Mesenchymal stem cell (in vitro differentiated cells and primary cell): ENCODE results near the gene MRPS34.

Experiments
- DNase-seq: peaks from one replicate; pipeline ENCODE4 v3.0.0-alpha.2; 2013
- H2AFZ ChIP-seq: one replicate; pipeline ENCODE4 v1.6.1; 2013; ENCODE audit warnings: low read depth, mild to moderate bottlenecking, control low read depth, inconsistent platforms, low read length, moderate library complexity
- H2AK5ac ChIP-seq: 2 replicates; pipeline ENCODE4 v1.6.1; 2013; ENCODE audit warnings: low read length, moderate library complexity, mild to moderate bottlenecking, inconsistent platforms; ENCODE audit not compliant: severe bottlenecking
- H2BK120ac ChIP-seq: one replicate; pipeline ENCODE4 v1.6.1; 2013; ENCODE audit warnings: low read depth, mild to moderate bottlenecking, inconsistent platforms, low read length, moderate library complexity
- H2BK12ac ChIP-seq, 2 experiments: one replicate each; pipeline ENCODE4 v1.6.1; 2013; ENCODE audit warnings: inconsistent platforms in 2 of 2, low read length in 2 of 2, mild to moderate bottlenecking in 2 of 2, moderate library complexity in 2 of 2, control low read depth in 1 of 2
- H2BK15ac ChIP-seq: one replicate; pipeline ENCODE4 v1.6.1; 2013; ENCODE audit warnings: mild to moderate bottlenecking, low read depth, inconsistent platforms; ENCODE audit not compliant: poor library complexity, severe bottlenecking
- H2BK5ac ChIP-seq: 2 replicates; pipeline ENCODE4 v1.6.1; 2013; ENCODE audit warnings: low read depth, mild to moderate bottlenecking, low read length, control low read depth, inconsistent platforms; ENCODE audit not compliant: poor library complexity, severe bottlenecking
- H3K14ac ChIP-seq, 2 experiments: one replicate each; pipeline ENCODE4 v1.6.1; 2013; ENCODE audit warnings: inconsistent platforms in 2 of 2, low read length in 2 of 2, control low read depth in 1 of 2, mild to moderate bottlenecking in 1 of 2, moderate library complexity in 1 of 2
- H3K18ac ChIP-seq, 2 experiments: one replicate each; pipeline ENCODE4 v1.6.1; 2013; ENCODE audit warnings: inconsistent platforms in 2 of 2, low read length in 2 of 2, control low read depth in 1 of 2, low read depth in 1 of 2, mild to moderate bottlenecking in 1 of 2
- H3K23ac ChIP-seq, 2 experiments: one replicate each; pipeline ENCODE4 v1.6.1; 2013; ENCODE audit warnings: inconsistent platforms in 2 of 2, low read length in 2 of 2, mild to moderate bottlenecking in 2 of 2, moderate library complexity in 2 of 2, control low read depth in 1 of 2
- H3K27ac ChIP-seq: 2 replicates; pipeline ENCODE4 v1.5.1; 2013; ENCODE audit warnings: mild to moderate bottlenecking, moderate library complexity, low read length, control low read depth, inconsistent platforms; ENCODE audit not compliant: poor library complexity, severe bottlenecking
- H3K27me3 ChIP-seq, 2 experiments: 2 replicates each; pipeline versions ENCODE4 v1.6.1 to v1.7.0; 2013; ENCODE audit warnings: low read length in 2 of 2, mild to moderate bottlenecking in 2 of 2, moderate library complexity in 2 of 2, control low read depth in 1 of 2, inconsistent platforms in 1 of 2; ENCODE audit not compliant: control insufficient read depth in 1 of 2, insufficient read depth in 1 of 2
- H3K36me3 ChIP-seq, 2 experiments: 2 replicates each; pipeline versions ENCODE4 v1.6.1 to v1.7.0; 2013; ENCODE audit warnings: low read length in 2 of 2, control low read depth in 1 of 2, inconsistent platforms in 1 of 2, low read depth in 1 of 2, mild to moderate bottlenecking in 1 of 2; ENCODE audit not compliant: insufficient read depth in 2 of 2, control insufficient read depth in 1 of 2
- H3K4ac ChIP-seq, 2 experiments: one replicate each; pipeline ENCODE4 v1.6.1; 2013; ENCODE audit warnings: inconsistent platforms in 2 of 2, low read length in 2 of 2, mild to moderate bottlenecking in 2 of 2, moderate library complexity in 2 of 2, control low read depth in 1 of 2, low read depth in 1 of 2
- H3K4me1 ChIP-seq: 2 replicates; pipeline ENCODE4 v1.6.1; 2013; ENCODE audit warnings: low read depth, low read length, control low read depth; ENCODE audit not compliant: control insufficient read depth, insufficient read depth
- H3K4me2 ChIP-seq: 2 replicates; pipeline ENCODE4 v1.6.1; 2013; ENCODE audit warnings: low read length, mild to moderate bottlenecking, inconsistent platforms; ENCODE audit not compliant: poor library complexity, severe bottlenecking
- H3K4me3 ChIP-seq, 2 experiments: 2 replicates each; pipeline versions ENCODE4 v1.5.1 to v1.7.0; 2013; ENCODE audit warnings: low read length in 2 of 2, mild to moderate bottlenecking in 2 of 2, control low read depth in 1 of 2, low read depth in 1 of 2; ENCODE audit not compliant: insufficient read depth in 1 of 2
- H3K79me1 ChIP-seq: replicated peaks from 2 replicates; pipeline ENCODE4 v1.6.1; 2013; ENCODE audit warnings: mild to moderate bottlenecking, control low read depth, low read length, inconsistent platforms; ENCODE audit not compliant: poor library complexity, severe bottlenecking
- H3K9ac ChIP-seq: 2 replicates; pipeline ENCODE4 v1.7.0; 2013; ENCODE audit warnings: mild to moderate bottlenecking, low read length, moderate library complexity
- H3K9me3 ChIP-seq: 2 replicates; pipeline ENCODE4 v1.7.0; 2013; ENCODE audit warnings: mild to moderate bottlenecking, low read length; ENCODE audit not compliant: control insufficient read depth
- H4K8ac ChIP-seq: one replicate; pipeline ENCODE4 v1.6.1; 2013; ENCODE audit warnings: inconsistent platforms, mild to moderate bottlenecking, low read length, moderate library complexity
- H4K91ac ChIP-seq: one replicate; pipeline ENCODE4 v1.6.1; 2013; ENCODE audit warnings: mild to moderate bottlenecking, low read length, inconsistent platforms
- WGBS: methylation state at CpG from one replicate; pipeline ENCODE4 v1.1.7; 2013; ENCODE audit warnings: mixed read lengths; 5-methylcytosine and 5-hydroxymethylcytosine counted together

The MRPS34 gene

DNA sequence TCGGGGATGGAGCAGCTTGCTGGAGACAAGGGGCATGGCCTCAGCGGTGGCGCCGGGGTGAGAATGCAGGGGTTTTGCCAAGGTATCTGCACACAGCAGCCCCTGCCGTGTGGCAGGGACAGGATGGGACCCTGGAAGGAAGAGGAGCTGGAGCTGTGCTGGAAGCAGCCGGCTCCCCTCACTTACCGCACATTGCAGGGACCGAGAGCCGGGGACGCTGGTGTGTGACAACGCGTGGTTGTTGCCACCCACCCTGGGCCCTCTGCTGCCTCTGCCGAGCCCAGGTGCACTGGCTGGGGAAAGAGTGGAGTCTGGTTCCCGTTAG lies 12.9 kb upstream of the MRPS34 start:
- H3K4me2 ChIP-seq: no peak overlapping the region

DNA sequence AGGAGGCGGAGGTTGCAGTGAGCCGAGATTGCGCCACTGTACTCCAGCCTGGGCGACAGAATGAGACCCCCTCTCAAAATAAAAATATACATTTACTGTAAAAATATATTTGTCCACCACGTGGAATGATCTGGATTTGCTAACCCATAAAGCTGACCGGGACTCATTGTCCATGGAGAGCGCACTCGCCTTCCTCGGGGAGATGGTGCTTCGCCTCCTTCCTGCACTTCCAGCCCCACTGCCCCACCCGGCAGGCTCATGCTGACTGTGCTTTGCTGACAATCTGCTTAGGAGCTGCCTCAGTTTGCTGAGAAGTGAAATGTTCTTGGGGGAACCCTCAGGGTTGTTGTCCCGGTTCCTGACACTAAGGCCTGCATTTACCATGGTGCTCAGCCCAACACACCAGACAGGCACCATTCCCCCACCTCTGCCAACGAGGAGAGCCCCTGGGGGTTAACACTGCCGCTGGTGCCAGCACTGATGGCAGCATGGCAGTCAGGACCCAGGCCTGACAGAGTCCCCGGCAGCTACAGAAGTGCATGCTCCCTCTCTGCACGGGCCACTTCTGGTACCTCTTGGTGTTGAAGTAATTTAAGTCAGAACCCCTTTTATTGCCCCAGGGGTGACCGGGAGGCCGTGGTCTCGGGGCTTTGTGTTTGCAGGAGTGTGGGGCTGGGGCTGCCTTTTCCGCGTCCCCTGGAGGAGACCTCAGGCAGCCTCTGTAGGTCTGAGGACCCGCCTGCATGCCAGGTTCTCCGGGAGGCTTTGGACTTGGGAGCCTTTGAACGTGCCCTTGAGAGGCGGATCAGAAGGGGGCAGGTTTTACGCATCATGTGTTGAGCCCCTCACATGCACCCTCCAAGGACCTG lies 12.3 kb upstream of the MRPS34 start:
- Histone ChIP-seq H2AFZ (no peak overlapping the region), H3K4me1 (peaks cover 15% of the 10 kb centered on the region), H3K27ac (no peak overlapping the region), H3K23ac (no peak overlapping the region), H3K9me3 (no peaks in the 10 kb centered on the region), H3K14ac (no peak overlapping the region), H3K27me3 (no peaks in the 10 kb centered on the region), H2AK5ac (no peak overlapping the region), H2BK5ac (no peak overlapping the region), H4K91ac (no peak overlapping the region), H2BK15ac (no peak overlapping the region), H3K4me3 (no peak overlapping the region), H3K4me2 (no peak overlapping the region), H3K79me1 (peaks cover 45% of the 10 kb centered on the region), H2BK12ac (no peak overlapping the region), H4K8ac (no peak overlapping the region), H3K18ac (no peak overlapping the region), H3K36me3 (peaks cover 30 to 62% of the 10 kb centered on the region in 2 experiments), H3K4ac (no peak overlapping the region), H3K9ac (no peak overlapping the region), H2BK120ac (no peak overlapping the region)
- DNase-seq: no peak
- WGBS: 95% methylated on average over 23 of the region's 26 CpGs

More for the DNA sequence above, 12.9 kb upstream of the MRPS34 start:
- no peak overlapping the region for H3K23ac ChIP-seq
- DNase-seq: no peak
- no peak overlapping the region for H4K8ac ChIP-seq
- no peak overlapping the region for H3K4ac ChIP-seq
- no peak overlapping the region for H3K4me3 ChIP-seq
- no peak overlapping the region for H3K14ac ChIP-seq
- no peak overlapping the region for H2AFZ ChIP-seq
- H3K27me3 ChIP-seq: no peaks in the 10 kb centered on the region
- no peak overlapping the region for H2AK5ac ChIP-seq
- H3K9ac ChIP-seq: no peak overlapping the region
- 95% methylated on average over 14 of the region's 14 CpGs for WGBS
- H2BK15ac ChIP-seq: no peak overlapping the region
- H2BK5ac ChIP-seq: no peak overlapping the region
- peaks cover 15% of the 10 kb centered on the region for H3K4me1 ChIP-seq
- H4K91ac ChIP-seq: no peak overlapping the region
- H3K79me1 ChIP-seq: peaks cover 46% of the 10 kb centered on the region
- peaks cover 24 to 64% of the 10 kb centered on the region in 2 experiments for H3K36me3 ChIP-seq
- H3K27ac ChIP-seq: no peak overlapping the region
- no peak overlapping the region for H3K18ac ChIP-seq
- H2BK120ac ChIP-seq: no peak overlapping the region
- no peak overlapping the region for H2BK12ac ChIP-seq
- no peaks in the 10 kb centered on the region for H3K9me3 ChIP-seq

DNA sequence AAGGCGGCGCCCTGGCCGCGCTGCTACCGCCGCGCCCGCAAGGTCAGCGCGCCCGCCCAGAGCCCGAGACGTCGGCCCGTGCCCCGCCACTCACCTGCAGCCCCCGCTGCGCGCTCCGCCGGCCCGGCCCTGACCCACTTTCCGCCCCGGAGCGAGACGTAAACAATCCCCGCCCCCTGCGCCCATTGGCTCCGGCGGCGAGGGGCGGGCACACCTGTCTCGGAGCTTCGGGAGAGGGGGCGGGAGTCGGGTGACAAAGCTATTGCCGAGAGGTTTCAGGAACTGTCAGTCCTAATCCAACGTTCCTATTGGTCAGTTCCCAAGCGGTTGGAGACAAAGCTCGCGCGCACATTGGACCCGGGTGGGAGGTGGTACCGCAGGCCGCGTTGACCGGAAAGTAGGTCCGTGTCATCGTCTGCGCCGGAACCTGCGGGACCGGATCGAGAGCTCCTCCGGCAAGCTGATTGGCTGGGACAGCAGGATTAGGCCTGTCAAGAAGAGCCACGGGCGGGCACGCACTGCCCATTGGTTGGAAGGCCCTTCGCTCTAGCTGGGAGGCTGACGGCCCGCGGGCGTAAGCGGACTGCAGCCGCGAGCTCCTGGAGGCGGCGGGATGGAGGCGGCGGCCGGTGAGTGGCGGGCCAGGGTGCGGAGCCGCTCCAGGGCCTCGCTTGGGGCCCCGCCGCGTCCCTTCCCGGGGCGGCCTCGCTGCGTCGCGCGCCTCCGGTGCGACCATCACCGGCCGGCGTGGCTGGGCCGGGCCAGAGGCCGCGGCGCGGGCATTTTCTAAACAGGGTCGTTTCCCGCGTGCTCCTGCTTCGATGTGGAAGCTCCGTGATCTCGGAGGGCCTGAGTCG lies 9.7 kb upstream of the MRPS34 start, which contains the start of the genes NUBP2 and SPSB3:
Gene NUBP2, plus strand, starts transcription at position 553 of the 857 bp plus-strand sequence. Its CDS starts 61 bp downstream, at position 614.
Gene SPSB3, minus strand, starts transcription at position 164 of the 857 bp plus-strand sequence. CDS start 1,088 bp downstream, outside the sequence.
- DNase-seq: peak; percentile 100
- Histone ChIP-seq H3K27ac (no peak within 1 kb of the TSS), H3K9me3 (no peaks in the 10 kb centered on the region), H3K4me1 (peaks cover 36% of the 10 kb centered on the region), H2BK120ac (no peak within 1 kb of the TSS), H3K4me2 (peak within 1 kb of the TSS; percentile 93), H2AFZ (peak within 1 kb of the TSS; percentile 62), H2AK5ac (no peak within 1 kb of the TSS), H3K14ac (peak within 1 kb of the TSS in 1 of 2 experiments; percentile 31), H3K9ac (peak within 1 kb of the TSS; percentile 90), H3K4me3 (peak within 1 kb of the TSS; percentile 87 to 94), H3K23ac (no peak within 1 kb of the TSS), H3K79me1 (peaks cover 43% of the 10 kb centered on the region), H4K8ac (peak within 1 kb of the TSS; percentile 48), H2BK5ac (no peak within 1 kb of the TSS), H2BK12ac (no peak within 1 kb of the TSS), H3K4ac (peak within 1 kb of the TSS; percentile 48 to 59), H3K18ac (peak within 1 kb of the TSS; percentile 33 to 46), H4K91ac (peak within 1 kb of the TSS; percentile 14), H2BK15ac (no peak within 1 kb of the TSS), H3K27me3 (no peaks in the 10 kb centered on the region), H3K36me3 (peaks cover 36 to 63% of the 10 kb centered on the region in 2 experiments)
- WGBS: under 1% methylated on average over 97 of the region's 102 CpGs
